ENCODE measurements around the gene ALK.

Gene ALK

GRCh38 chr2:29239209-29239960 is 682.0 kb downstream of the ALK start:
- H3K27ac ChIP-seq: no peak overlapping the region
- TF ChIP-seq CTCF (conservative IDR thresholded peaks at IDR 0.05): no peak

- no peak overlapping the region for H3K27ac ChIP-seq
- TF ChIP-seq CTCF (conservative IDR thresholded peaks at IDR 0.05): peak; percentile 85
Measured at GRCh38 chr2:29238497-29238896, 682.9 kb downstream of the ALK start.

GRCh38 chr2:29236074-29236473 is 685.3 kb downstream of the ALK start:
- no peak overlapping the region for H3K27ac ChIP-seq
- no peak for TF ChIP-seq CTCF (conservative IDR thresholded peaks at IDR 0.05)

DNA sequence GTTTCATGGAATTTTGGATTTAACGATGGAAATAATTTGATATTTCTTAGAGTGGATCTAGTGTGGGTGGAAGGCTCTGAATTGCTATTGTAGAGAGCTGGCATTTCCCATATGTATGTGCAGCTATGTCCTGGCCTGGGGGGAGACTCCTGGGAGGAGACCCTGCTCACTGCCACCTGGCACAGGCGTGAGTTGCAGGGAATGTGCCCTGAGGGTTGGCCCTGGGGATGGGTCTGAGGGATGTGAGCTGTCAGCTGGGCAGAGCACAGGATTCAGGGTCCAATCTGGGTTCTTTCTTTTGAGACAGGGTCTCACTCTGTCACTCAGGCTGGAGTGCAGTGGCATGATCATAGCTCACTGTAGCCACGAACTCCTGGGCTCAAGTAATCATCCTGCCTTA is 686.0 kb downstream of the ALK start:
- no peak overlapping the region for H3K27ac ChIP-seq
- no peak for TF ChIP-seq CTCF (conservative IDR thresholded peaks at IDR 0.05)

GRCh38 chr2:29233428-29233827 is 688.0 kb downstream of the ALK start:
- H3K27ac ChIP-seq: peak overlapping the region; percentile 75
- no peak for TF ChIP-seq CTCF (conservative IDR thresholded peaks at IDR 0.05)

GRCh38 chr2:29232041-29232440 is 689.3 kb downstream of the ALK start:
- no peak for TF ChIP-seq CTCF (conservative IDR thresholded peaks at IDR 0.05)

DNA sequence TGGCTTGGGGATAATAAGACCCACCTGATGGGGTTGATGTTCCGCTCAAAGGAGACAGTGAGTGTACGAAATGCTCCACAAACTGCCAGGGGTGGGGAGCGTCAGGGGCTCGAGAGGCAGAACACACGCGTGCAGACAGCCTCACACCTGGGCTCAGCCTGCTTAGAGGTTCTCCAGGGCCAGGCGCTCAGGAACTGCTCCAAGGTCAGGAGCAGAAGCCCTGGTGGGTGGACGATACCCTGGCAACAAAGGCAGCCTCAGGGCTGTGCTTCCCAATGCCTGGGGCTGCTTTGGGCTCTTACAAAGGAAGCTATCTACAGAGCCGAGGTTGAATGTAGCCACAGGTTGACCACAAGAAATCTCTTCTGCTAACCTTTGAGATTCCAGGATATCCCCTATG is 691.7 kb downstream of the ALK start:
- TF ChIP-seq CTCF (conservative IDR thresholded peaks at IDR 0.05): no peak
- H3K27ac ChIP-seq: no peak overlapping the region

More at GRCh38 chr2:29232041-29232440, 689.3 kb downstream of the ALK start:
- no peak overlapping the region for H3K27ac ChIP-seq
